OCI-LY7 (cell line): ENCODE results near the gene GRN. TPM values are rescaled to one million over a fixed set of nuclear protein-coding genes. Genes with fewer than 3 reads are reported as not detected.

Source experiments
- BruUV-seq: library from RNA; stranded (reverse); fragments of 400-500 nt; replicated peaks from 2 replicates; lab custom pipeline; 2021; lab: Mats Ljungman, UMichigan
- CTCF ChIA-PET: fragments of 300-600 bp; sonication (Branson Sonifier 250); formaldehyde crosslinking; loops from one replicate; lab custom pipeline; 2022; ENCODE audit warnings: antibody characterized with exemption; ENCODE audit not compliant: unreplicated experiment; lab: Charles Lee
- POLR2A ChIA-PET: fragments of 300-600 bp; sonication (Branson Sonifier 250); formaldehyde crosslinking; loops from one replicate; lab custom pipeline; 2022; ENCODE audit warnings: antibody characterized with exemption; lab: Charles Lee
- DNase-seq: peaks from one replicate; pipeline ENCODE4 v3.0.0-alpha.2; 2015; ENCODE audit warnings: low spot score
- H2AFZ ChIP-seq: fragments of 200-600 bp; sonication (generic), shearing (Covaris generic); 2 replicates; pipeline ENCODE4 v1.6.1; 2014; ENCODE audit warnings: mild to moderate bottlenecking, antibody characterized with exemption, low read length, moderate library complexity
- H3K27ac ChIP-seq: fragments of 200-600 bp; sonication (generic); 2 replicates; pipeline ENCODE4 v1.5.1; 2014; ENCODE audit warnings: mixed run types, low read depth, mild to moderate bottlenecking, moderate library complexity, low read length, inconsistent platforms; ENCODE audit not compliant: poor library complexity, severe bottlenecking
- H3K36me3 ChIP-seq: fragments of 200-600 bp; sonication (generic); 2 replicates; pipeline ENCODE4 v1.6.1; 2014; ENCODE audit warnings: mild to moderate bottlenecking, antibody characterized with exemption, low read length, moderate library complexity, mixed read lengths; ENCODE audit not compliant: insufficient read depth
- H3K4me1 ChIP-seq: fragments of 200-600 bp; sonication (generic); 2 replicates; pipeline ENCODE4 v1.5.1; 2014; ENCODE audit warnings: mild to moderate bottlenecking, low read length; ENCODE audit not compliant: insufficient read depth, poor library complexity, severe bottlenecking
- H3K4me2 ChIP-seq: fragments of 200-600 bp; sonication (generic); 2 replicates; pipeline ENCODE4 v1.6.1; 2014; ENCODE audit warnings: mild to moderate bottlenecking, low read length
- H3K4me3 ChIP-seq: fragments of 200-600 bp; sonication (generic); 2 replicates; pipeline ENCODE4 v1.5.1; 2014; ENCODE audit warnings: mild to moderate bottlenecking, low read depth, low read length; ENCODE audit not compliant: poor library complexity, severe bottlenecking
- H3K79me2 ChIP-seq: fragments of 200-600 bp; sonication (generic); 2 replicates; pipeline ENCODE4 v1.6.1; 2016; ENCODE audit warnings: low read depth, mild to moderate bottlenecking, low read length, moderate library complexity, mixed read lengths; ENCODE audit not compliant: insufficient read depth
- H3K9me2 ChIP-seq: fragments of 200-600 bp; sonication (generic); 2 replicates; pipeline ENCODE4 v1.6.1; 2016; ENCODE audit warnings: mild to moderate bottlenecking, low read length, mixed read lengths; ENCODE audit not compliant: insufficient read depth
- H3K9me3 ChIP-seq: fragments of 200-600 bp; sonication (generic); 2 replicates; pipeline ENCODE4 v1.6.1; 2014; ENCODE audit warnings: mild to moderate bottlenecking, mixed run types, low read length, mixed read lengths
- H4K20me1 ChIP-seq: fragments of 200-600 bp; sonication (generic); 2 replicates; pipeline ENCODE4 v1.6.1; 2014; ENCODE audit warnings: mild to moderate bottlenecking, antibody characterized with exemption, low read length, moderate library complexity, mixed read lengths; ENCODE audit not compliant: insufficient read depth
- EZH2phosphoT487 ChIP-seq: fragments of 200-600 bp; sonication (generic); IDR thresholded peaks from 2 replicates; pipeline ENCODE4 v1.6.1; 2018; ENCODE audit warnings: low read depth, borderline replicate concordance, mild to moderate bottlenecking, mixed run types, antibody characterized with exemption, low read length, moderate library complexity, mixed read lengths
- intact Hi-C: fragments of 100-400 bp; cut with micrococcal nuclease; formaldehyde crosslinking; loops from one replicate; pipeline ENCODE4 v1.10.0; 2022; ENCODE audit not compliant: unreplicated experiment
- total RNA-seq, 2 experiments: library from RNA; depleted of rRNA in 1 of 2; stranded (reverse); fragments of >200 nt in 1 of 2; shearing (Covaris generic) in 1 of 2; gene quantifications; 2 replicates each; pipeline ENCODE4 v1.2.3, GENCODE V29; 2014 to 2022
- TF ChIP-seq, protein P1 (sequence below): fragments of 200-600 bp; sonication (generic); conservative IDR thresholded peaks from 2 replicates; pipeline ENCODE4 v1.5.1; 2014; ENCODE audit warnings: mild to moderate bottlenecking, antibody characterized with exemption, low read length, moderate library complexity, mixed read lengths

Gene GRN
- total RNA-seq, 2 experiments from 2014 or later = 203 to 247 TPM

DNA sequence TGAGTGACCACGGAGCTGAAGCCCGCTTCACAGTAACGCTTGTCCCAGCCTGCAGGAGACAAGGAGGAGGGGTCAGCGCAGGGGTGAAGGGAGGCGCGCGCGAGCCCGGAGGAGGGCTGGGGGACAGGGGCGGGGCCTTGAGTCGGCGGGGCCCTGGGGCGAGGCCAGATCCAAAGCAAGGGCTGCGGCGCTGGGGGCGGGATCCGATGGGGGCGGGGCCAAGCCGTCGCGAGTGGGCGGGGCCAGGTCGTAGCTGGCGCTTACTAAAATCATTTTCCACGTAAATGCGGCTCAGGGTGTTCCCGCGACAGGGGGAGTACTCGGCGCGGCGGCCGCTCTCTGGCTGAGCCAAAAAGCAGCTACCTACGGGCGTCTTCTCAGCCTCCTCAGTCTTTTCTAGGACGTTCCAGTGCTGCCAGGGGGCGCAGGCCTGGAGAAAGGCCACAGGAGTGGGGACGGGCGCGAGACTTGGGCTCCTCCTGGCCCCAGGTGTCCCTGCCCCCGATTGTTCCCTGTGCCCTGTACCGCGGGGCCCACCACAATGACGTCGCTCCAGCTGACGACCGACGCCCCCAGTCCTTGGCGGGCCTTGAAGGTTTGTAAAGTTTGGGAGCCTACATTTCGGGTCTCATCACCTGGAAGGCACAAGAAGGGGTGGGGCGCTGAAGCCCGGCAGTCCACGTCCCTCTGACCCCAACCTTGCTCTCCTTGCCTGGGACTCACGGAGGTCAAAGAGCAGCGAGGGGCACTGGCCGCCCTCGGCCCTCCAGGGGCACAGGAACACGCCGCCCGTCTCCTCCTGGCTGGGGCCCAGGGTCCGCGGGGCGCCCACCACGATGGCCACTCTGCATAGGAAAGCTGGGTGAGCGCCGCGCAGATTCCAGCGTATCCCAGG is 40.4 kb downstream of the GRN start:
- H3K9me2 ChIP-seq = no peaks in the 10 kb centered on the region
- no peak for TF ChIP-seq EZH2phosphoT487
- TF ChIP-seq, protein P1, sequence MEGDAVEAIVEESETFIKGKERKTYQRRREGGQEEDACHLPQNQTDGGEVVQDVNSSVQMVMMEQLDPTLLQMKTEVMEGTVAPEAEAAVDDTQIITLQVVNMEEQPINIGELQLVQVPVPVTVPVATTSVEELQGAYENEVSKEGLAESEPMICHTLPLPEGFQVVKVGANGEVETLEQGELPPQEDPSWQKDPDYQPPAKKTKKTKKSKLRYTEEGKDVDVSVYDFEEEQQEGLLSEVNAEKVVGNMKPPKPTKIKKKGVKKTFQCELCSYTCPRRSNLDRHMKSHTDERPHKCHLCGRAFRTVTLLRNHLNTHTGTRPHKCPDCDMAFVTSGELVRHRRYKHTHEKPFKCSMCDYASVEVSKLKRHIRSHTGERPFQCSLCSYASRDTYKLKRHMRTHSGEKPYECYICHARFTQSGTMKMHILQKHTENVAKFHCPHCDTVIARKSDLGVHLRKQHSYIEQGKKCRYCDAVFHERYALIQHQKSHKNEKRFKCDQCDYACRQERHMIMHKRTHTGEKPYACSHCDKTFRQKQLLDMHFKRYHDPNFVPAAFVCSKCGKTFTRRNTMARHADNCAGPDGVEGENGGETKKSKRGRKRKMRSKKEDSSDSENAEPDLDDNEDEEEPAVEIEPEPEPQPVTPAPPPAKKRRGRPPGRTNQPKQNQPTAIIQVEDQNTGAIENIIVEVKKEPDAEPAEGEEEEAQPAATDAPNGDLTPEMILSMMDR = 0 out of 2 replicates have a peak, but pooled peaks have one; percentile 13
- no TSS peak for BruUV-seq
- ChIA-PET CTCF (no interaction called here), POLR2A (no interaction called here)
- H3K4me1 ChIP-seq = peaks cover 7% of the 10 kb centered on the region
- peak overlapping the region; percentile 62 for H3K4me3 ChIP-seq
- DNase-seq = peak; percentile 47
- H3K4me2 ChIP-seq = peak overlapping the region; percentile 68
- H4K20me1 ChIP-seq = no peaks in the 10 kb centered on the region
- H3K79me2 ChIP-seq = no peaks in the 10 kb centered on the region
- peak overlapping the region; percentile 51; the same call in 1 of the 2 replicates for H2AFZ ChIP-seq
- H3K9me3 ChIP-seq = no peaks in the 10 kb centered on the region
- no peaks in the 10 kb centered on the region for H3K36me3 ChIP-seq
- no peak overlapping the region for H3K27ac ChIP-seq
- intact Hi-C loops = no loop called here

DNA sequence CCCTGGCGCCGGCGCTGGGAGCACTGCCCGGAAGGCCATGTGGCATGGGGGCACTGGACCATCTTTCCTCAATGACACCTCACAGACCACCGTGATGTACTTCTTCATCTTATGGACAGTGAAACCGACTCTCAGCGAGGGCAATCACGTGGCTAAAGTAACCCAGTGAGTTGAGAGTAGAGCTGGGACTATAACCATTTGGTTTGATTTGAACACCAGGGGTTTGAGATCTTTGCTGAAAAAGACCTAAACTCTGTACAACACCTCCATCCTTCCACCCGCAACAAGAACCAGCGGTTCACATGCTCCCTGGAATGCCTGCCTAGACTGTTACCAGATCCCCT is 41.1 kb downstream of the GRN start:
- no peaks in the 10 kb centered on the region for H3K36me3 ChIP-seq
- peaks cover 7% of the 10 kb centered on the region for H3K4me1 ChIP-seq
- no peaks in the 10 kb centered on the region for H3K9me2 ChIP-seq
- H2AFZ ChIP-seq = no peak overlapping the region
- H3K4me2 ChIP-seq = no peak overlapping the region
- no peak overlapping the region for H3K4me3 ChIP-seq
- BruUV-seq = no TSS peak
- H3K79me2 ChIP-seq = no peaks in the 10 kb centered on the region
- intact Hi-C loops = no loop called here
- H3K9me3 ChIP-seq = no peaks in the 10 kb centered on the region
- ChIA-PET CTCF (no interaction called here), POLR2A (no interaction called here)
- DNase-seq = no peak
- H4K20me1 ChIP-seq = no peaks in the 10 kb centered on the region
- no peak overlapping the region for H3K27ac ChIP-seq
- no peak for TF ChIP-seq EZH2phosphoT487
- TF ChIP-seq, protein P1 = no peak

DNA sequence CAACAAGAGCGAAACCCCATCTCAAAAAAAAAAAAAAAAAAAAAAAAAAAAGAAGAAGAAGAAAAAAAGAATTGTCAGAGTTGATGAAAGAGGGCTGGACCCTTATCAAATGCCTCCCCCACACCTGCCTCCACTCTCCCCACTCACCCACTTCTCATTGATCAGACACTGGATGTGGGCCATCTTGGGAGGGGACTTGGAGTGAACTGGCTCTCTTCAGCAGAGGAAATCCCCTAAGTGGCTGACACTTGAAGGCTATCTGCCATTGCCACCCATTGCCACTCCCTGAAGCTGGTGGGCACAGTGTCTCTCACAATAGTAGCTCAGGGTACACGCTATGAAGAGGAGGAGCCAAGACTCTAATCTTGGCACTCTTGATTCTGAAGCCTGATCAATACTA is 42.7 kb downstream of the GRN start:
- Histone ChIP-seq H3K4me3 (no peak overlapping the region), H3K27ac (no peak overlapping the region), H3K79me2 (no peaks in the 10 kb centered on the region), H3K36me3 (no peaks in the 10 kb centered on the region), H3K9me3 (no peaks in the 10 kb centered on the region), H3K9me2 (no peaks in the 10 kb centered on the region), H4K20me1 (no peaks in the 10 kb centered on the region), H2AFZ (no peak overlapping the region), H3K4me2 (no peak overlapping the region), H3K4me1 (peaks cover 7% of the 10 kb centered on the region)
- DNase-seq = no peak
- intact Hi-C loops = no loop called here
- BruUV-seq = no TSS peak
- ChIA-PET CTCF (no interaction called here), POLR2A (no interaction called here)
- TF ChIP-seq, protein P1 = no peak
- no peak for TF ChIP-seq EZH2phosphoT487
